GM19467 (cell line): ENCODE measurements around the gene ERVK3-1.

Experiments used
- ATAC-seq: cut with Tn5 transposase; IDR thresholded peaks from one replicate; pipeline ENCODE4 v1.9.1; 2021; ENCODE audit warnings: mild to moderate bottlenecking, moderate library complexity; ENCODE audit not compliant: unreplicated experiment

The ERVK3-1 gene

GRCh38 chr19:58357481-58358145, 52.4 kb downstream of the ERVK3-1 start:
- no peak for ATAC-seq

- ATAC-seq, result peak; percentile 22
These were observed 56.7 kb downstream of the ERVK3-1 start for GRCh38 chr19:58361900-58362271.

GRCh38 chr19:58362272-58362994, 57.3 kb downstream of the ERVK3-1 start, which contains the start of gene ZNF497:
TSS of gene ZNF497 (minus strand) at chr19:58362751. CDS start at chr19:58357635, 5,116 bp downstream.
- peak; percentile 84 for ATAC-seq

- no peak for ATAC-seq
These were observed 59.0 kb downstream of the ERVK3-1 start for GRCh38 chr19:58364146-58364545.
